ENCODE data around the gene ADIPOR1.
A peak's percentile ranks its signal among the peaks of the same experiment; 100 is the strongest.
"Not testable (repeated sequence)": the region's sequence is repeated elsewhere in the genome, so short reads cannot be mapped to it uniquely, and the experiment has no call there.

ADIPOR1 gene, protein sequence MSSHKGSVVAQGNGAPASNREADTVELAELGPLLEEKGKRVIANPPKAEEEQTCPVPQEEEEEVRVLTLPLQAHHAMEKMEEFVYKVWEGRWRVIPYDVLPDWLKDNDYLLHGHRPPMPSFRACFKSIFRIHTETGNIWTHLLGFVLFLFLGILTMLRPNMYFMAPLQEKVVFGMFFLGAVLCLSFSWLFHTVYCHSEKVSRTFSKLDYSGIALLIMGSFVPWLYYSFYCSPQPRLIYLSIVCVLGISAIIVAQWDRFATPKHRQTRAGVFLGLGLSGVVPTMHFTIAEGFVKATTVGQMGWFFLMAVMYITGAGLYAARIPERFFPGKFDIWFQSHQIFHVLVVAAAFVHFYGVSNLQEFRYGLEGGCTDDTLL

DNA sequence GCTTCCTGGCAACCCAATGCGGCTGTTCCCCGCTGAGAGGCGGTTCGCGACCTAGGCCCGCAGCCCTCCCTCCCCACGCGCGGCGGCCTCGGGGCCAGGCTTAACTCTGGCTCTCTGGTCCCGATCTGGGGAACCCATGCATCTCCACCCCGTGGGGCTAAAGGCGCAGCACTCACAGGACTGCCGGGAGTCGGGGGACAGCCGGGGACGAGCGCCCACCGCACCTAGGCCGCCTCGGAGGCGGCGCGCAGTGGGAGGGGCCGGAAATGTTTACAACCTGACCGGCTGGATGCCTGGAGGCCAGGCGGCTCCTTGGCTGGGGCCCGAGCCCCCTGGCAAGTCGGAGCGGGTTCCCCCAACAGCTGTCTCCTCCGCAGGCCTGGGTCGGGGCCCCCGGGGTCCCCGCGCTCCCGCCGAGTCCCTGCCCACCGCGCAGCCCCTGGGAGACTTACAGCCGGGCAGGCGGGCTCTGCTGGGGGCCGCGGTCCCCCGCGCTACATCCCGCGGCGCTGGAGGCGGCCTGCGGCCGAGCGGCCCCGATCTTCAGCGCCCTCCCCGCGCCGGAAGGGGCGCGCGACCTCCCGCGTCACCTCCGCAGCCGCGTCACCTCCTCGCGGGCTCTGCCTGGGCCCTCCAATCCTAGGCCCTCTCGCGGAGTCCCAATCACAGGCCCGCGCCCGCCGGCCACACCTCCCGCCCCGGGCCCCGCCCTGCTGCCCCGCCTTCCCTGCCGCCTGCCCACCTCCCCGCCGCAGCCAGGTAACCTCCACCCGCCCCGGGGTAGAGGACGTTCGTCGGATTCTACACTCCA lies at the start of gene ADIPOR1:
Gene ADIPOR1, minus strand, starts transcription at position 580 of the 811 bp plus-strand sequence. CDS start 7,242 bp downstream, outside the sequence.
- Histone ChIP-seq H3K4me1 (ENCODE audit: control insufficient read depth, insufficient read depth, low read length) (peaks cover 31% of the 10 kb centered on the region), H3K4me3 (ENCODE audit: low read length) (peak within 1 kb of the TSS; percentile 94), H3K9me3 (ENCODE audit: control insufficient read depth, low read length) (no peaks in the 10 kb centered on the region), H3K9ac (ENCODE audit: low read length) (peak within 1 kb of the TSS; percentile 95), H3K36me3 (ENCODE audit: control insufficient read depth, insufficient read depth, low read length) (no peaks in the 10 kb centered on the region), H3K27me3 (ENCODE audit: control insufficient read depth, insufficient read depth, low read length) (no peaks in the 10 kb centered on the region)

DNA sequence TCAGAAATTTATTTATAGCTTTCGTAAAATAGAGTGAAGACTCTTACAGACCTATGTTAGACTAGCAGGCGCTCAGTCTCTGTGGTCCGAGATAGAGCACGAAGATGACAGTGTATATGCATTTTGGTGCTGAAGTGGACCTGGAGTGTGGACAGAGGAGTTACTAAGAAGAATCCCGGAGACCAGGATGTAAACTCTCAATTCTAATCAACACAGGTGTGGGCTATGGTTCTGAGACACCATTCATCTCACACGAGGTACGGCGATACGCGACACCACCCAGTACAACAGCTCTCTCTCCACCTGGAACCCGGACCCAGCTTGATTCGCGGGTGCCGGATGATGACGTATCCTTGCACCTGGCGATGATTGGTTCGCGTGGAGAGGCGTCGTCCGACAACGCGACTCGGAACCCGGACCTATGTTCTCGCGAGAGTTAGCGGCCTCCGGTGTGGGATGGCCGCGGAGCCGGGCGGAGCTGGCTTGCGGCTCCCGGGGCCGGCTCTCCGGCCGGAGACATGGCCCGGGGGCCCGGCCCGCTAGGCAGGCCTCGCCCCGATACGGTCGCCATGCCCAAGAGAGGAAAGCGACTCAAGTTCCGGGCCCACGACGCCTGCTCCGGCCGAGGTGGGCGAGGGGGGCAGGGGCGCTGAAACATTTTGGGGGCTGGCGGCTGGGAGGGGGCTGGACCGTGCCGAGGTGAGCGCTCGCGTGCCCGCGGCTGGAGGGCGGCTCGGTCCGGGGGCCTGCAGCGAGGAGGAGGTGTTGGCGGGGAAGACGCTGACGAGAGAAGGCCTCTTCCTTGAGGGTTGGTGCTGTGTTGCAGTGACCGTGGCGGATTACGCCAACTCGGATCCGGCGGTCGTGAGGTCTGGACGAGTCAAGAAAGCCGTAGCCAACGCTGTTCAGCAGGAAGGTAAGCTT lies 49.1 kb upstream of the ADIPOR1 start, which contains the start of gene TMEM183A:
Gene TMEM183A, plus strand, starts transcription at position 427 of the 924 bp plus-strand sequence. Its CDS starts 92 bp downstream, at position 519.
- Histone ChIP-seq H3K9me3 (ENCODE audit: control insufficient read depth, low read length) (no peaks in the 10 kb centered on the region), H3K36me3 (ENCODE audit: control insufficient read depth, insufficient read depth, low read length) (no peaks in the 10 kb centered on the region), H3K27me3 (ENCODE audit: control insufficient read depth, insufficient read depth, low read length) (peaks cover 2% of the 10 kb centered on the region), H3K9ac (ENCODE audit: low read length) (peak within 1 kb of the TSS; percentile 89), H3K4me3 (ENCODE audit: low read length) (peak within 1 kb of the TSS; percentile 89), H3K4me1 (ENCODE audit: control insufficient read depth, insufficient read depth, low read length) (peaks cover 6% of the 10 kb centered on the region)

DNA sequence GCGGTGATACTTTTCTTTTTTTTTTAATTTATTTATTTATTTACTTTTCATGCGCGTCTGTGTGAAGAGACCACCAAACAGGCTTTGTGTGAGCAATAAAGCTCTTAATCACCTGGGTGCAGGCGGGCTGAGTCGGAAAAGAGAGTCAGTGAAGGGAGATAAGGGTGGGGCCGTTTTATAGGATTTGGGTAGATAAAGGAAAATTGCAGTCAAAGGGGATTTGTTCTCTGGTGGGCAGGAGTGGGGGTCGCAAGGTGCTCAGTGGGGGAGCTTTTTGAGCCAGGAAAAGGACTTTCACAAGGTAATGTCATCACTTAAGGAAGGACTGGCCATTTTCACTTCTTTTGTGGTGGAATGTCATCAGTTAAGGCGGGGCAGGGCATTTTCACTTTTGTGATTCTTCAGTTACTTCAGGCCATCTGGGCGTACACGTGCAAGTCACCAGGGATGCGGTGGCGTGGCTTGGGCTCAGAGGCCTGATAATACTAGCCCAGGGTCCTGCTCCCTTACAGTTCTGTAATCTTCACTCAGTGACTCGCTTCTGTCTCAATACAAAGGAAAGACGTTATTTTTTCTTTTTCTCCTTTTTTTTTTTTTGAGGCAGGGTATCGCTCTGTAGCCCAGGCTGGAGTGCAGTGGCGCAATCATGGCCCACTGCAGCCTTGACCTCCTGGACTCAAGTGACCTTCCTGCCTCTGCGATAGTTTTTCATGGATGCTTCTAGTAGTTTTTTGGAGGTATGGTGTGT lies 47.5 kb upstream of the ADIPOR1 start:
- H3K9me3 ChIP-seq (ENCODE audit: control insufficient read depth, low read length); H3K4me1 ChIP-seq (ENCODE audit: control insufficient read depth, insufficient read depth, low read length); H3K4me3 ChIP-seq (ENCODE audit: low read length); H3K27me3 ChIP-seq (ENCODE audit: control insufficient read depth, insufficient read depth, low read length); H3K36me3 ChIP-seq (ENCODE audit: control insufficient read depth, insufficient read depth, low read length); H3K9ac ChIP-seq (ENCODE audit: low read length): not testable (repeated sequence)

DNA sequence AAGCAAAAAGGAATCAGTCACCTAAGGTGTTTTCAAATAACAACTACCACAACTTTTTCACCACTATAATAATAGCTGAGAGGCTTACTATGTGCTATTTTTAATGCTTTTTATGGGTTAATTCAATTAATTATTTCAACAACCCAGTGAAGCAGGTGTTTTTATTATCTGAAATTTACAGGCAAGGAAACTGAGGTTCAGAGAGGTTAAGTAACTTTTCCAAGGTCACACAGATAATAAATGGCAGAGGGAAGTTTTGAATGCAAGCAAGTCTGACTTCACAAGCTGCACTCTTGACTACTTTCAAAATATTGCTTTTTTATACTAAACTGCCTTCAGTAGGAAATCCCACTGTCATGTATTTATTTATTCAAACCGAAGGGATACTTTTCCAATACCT lies 44.8 kb upstream of the ADIPOR1 start:
- no peaks in the 10 kb centered on the region for H3K36me3 ChIP-seq (ENCODE audit: control insufficient read depth, insufficient read depth, low read length)
- H3K9ac ChIP-seq (ENCODE audit: low read length): no peak overlapping the region
- H3K27me3 ChIP-seq (ENCODE audit: control insufficient read depth, insufficient read depth, low read length): peaks cover 2% of the 10 kb centered on the region
- no peaks in the 10 kb centered on the region for H3K4me1 ChIP-seq (ENCODE audit: control insufficient read depth, insufficient read depth, low read length)
- no peaks in the 10 kb centered on the region for H3K9me3 ChIP-seq (ENCODE audit: control insufficient read depth, low read length)
- no peak overlapping the region for H3K4me3 ChIP-seq (ENCODE audit: low read length)

DNA sequence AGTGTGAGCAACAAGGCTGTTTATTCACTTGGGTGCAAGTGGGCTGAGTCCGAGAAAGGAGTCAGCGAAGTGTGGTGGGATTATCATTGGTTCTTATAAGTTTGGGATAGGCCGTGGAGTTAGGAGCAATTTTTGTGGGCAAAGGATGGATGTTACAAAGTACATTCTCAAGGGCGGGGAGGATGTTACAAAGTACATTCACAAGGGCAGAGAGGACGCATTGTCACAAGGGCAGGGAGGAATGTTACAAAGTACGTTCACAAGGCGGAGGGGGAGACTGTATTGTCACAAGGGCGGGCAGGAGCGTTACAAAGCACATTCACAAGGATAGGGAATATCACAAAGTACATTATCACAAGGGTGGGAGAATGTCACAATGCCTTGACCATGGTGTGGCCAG lies 43.9 kb upstream of the ADIPOR1 start:
- no peak overlapping the region for H3K4me3 ChIP-seq (ENCODE audit: low read length)
- no peaks in the 10 kb centered on the region for H3K9me3 ChIP-seq (ENCODE audit: control insufficient read depth, low read length)
- peaks cover 2% of the 10 kb centered on the region for H3K27me3 ChIP-seq (ENCODE audit: control insufficient read depth, insufficient read depth, low read length)
- no peaks in the 10 kb centered on the region for H3K36me3 ChIP-seq (ENCODE audit: control insufficient read depth, insufficient read depth, low read length)
- H3K4me1 ChIP-seq (ENCODE audit: control insufficient read depth, insufficient read depth, low read length): no peaks in the 10 kb centered on the region
- H3K9ac ChIP-seq (ENCODE audit: low read length): no peak overlapping the region

DNA sequence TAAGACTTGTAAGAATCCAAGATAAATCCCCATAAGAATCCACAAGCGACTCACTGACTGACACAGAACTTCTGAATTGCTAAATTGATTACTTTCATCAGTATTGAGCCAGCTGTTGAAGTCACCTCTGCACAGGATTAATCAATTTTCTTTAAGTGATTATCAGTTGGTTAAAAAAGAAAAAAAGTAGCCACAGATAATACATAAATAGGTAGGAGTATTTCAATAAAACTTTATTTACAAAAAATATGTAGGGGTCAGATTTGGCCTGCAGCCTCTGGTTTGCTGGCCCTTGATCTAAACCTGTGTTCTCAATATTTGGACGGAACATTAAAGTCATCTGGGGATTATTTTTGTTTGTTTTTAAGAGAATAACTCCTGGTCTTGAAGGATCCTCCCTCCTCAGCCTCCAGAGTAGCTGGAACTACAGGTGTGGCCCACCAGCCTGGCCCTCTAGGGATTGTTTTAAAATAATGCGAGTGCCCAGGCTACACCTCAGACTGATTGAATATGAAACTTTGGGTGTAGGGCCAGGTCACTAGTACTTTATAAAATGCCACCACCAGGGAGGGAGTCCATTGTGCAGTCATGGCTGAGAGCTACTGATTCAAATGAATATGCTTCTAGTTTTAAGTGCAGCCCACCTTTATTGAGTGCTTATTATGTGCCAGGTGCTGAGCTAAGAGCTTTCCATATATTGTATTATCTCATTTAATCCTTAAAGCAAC lies 42.3 kb upstream of the ADIPOR1 start:
- Histone ChIP-seq H3K36me3 (ENCODE audit: control insufficient read depth, insufficient read depth, low read length) (no peaks in the 10 kb centered on the region), H3K4me1 (ENCODE audit: control insufficient read depth, insufficient read depth, low read length) (no peaks in the 10 kb centered on the region), H3K4me3 (ENCODE audit: low read length) (no peak overlapping the region), H3K9me3 (ENCODE audit: control insufficient read depth, low read length) (no peaks in the 10 kb centered on the region), H3K27me3 (ENCODE audit: control insufficient read depth, insufficient read depth, low read length) (peaks cover 6% of the 10 kb centered on the region), H3K9ac (ENCODE audit: low read length) (no peak overlapping the region)

DNA sequence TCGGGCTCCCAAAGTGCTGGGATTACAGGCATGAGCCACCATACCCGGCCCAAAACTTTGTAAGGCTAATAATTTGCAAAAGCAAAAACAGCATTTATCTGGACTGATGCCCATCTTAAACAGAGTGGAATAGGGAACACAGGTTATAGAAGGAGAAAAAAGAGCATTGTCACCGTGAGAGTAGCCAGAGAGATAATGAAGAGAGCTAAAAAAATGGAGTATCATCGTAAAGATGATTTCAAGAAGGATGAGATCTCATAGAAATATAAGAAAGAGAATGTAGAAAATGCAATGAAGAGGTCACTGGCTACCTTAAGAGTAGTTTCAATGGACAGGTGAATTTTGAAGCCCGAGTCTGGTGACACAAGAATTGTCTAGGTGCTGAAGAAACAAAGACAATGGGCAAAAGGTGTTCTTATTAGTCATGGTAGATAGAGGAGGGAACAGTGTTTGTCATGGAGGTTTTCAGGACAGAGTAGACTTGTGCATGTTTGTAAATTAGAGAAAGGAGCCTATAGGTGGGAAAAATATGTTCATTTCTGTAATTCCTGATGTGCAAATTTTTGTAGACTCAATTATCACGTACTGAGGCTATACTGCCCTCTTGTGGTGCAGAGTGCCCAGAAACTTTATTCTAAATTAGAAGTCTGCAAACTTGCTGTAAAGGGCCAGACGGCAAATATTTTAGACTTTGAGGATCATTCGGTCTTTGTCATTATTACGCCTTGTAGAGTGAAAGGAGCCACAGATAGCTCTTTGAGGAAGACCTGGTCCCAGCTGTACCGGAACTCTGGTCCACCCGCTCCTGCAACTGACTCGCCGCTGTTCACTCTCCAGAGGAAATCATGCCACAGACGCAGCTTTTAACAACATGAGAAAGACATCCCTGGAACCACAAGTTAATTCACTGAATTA lies 41.0 kb upstream of the ADIPOR1 start:
- Histone ChIP-seq H3K36me3 (ENCODE audit: control insufficient read depth, insufficient read depth, low read length) (no peaks in the 10 kb centered on the region), H3K27me3 (ENCODE audit: control insufficient read depth, insufficient read depth, low read length) (peaks cover 6% of the 10 kb centered on the region), H3K4me3 (ENCODE audit: low read length) (no peak overlapping the region), H3K9me3 (ENCODE audit: control insufficient read depth, low read length) (no peaks in the 10 kb centered on the region), H3K9ac (ENCODE audit: low read length) (no peak overlapping the region), H3K4me1 (ENCODE audit: control insufficient read depth, insufficient read depth, low read length) (no peaks in the 10 kb centered on the region)

DNA sequence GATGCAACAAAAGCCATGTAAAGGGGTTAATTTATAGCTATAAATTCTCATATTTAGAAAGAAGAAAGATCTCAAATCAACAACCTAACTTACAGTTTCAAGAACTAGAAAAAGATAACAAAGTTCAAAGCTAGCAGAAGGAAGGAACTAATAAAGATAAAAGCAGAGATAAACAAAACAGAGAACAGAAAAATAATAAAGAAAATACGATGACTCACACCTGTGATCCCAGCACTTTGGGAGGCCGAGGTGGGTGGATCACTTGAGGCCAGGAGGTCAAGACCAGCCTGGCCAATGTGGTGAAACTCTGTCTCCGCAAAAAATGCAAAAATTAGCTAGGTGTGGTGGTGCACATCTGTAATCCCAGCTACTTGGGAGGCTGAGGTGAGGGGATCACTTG lies 36.6 kb upstream of the ADIPOR1 start:
- Histone ChIP-seq H3K4me1 (ENCODE audit: control insufficient read depth, insufficient read depth, low read length) (no peaks in the 10 kb centered on the region), H3K9me3 (ENCODE audit: control insufficient read depth, low read length) (no peaks in the 10 kb centered on the region), H3K27me3 (ENCODE audit: control insufficient read depth, insufficient read depth, low read length) (peaks cover 6% of the 10 kb centered on the region), H3K36me3 (ENCODE audit: control insufficient read depth, insufficient read depth, low read length) (no peaks in the 10 kb centered on the region), H3K4me3 (ENCODE audit: low read length) (no peak overlapping the region), H3K9ac (ENCODE audit: low read length) (no peak overlapping the region)

DNA sequence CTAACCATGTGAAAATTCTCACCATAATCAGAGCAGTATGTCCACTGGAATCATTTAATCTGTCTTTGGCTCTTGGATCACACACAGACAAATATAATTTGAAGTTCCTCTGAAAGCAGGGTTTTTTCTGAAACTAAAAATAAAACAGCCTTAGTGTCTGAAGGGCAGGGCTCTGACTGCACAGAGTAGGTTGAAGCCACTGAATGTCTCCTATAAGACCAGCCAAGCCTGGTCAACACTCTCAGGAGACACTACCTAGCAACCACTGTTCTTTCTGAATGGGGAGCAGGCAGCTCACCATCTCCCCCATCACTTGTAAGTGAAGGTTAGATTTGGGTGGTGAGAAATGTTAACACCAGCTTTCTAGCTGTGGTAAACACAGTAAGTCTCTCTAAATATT lies 33.0 kb upstream of the ADIPOR1 start:
- Histone ChIP-seq H3K4me3 (ENCODE audit: low read length) (no peak overlapping the region), H3K4me1 (ENCODE audit: control insufficient read depth, insufficient read depth, low read length) (no peaks in the 10 kb centered on the region), H3K9ac (ENCODE audit: low read length) (no peak overlapping the region), H3K36me3 (ENCODE audit: control insufficient read depth, insufficient read depth, low read length) (no peaks in the 10 kb centered on the region), H3K27me3 (ENCODE audit: control insufficient read depth, insufficient read depth, low read length) (peaks cover 6% of the 10 kb centered on the region), H3K9me3 (ENCODE audit: control insufficient read depth, low read length) (no peaks in the 10 kb centered on the region)

DNA sequence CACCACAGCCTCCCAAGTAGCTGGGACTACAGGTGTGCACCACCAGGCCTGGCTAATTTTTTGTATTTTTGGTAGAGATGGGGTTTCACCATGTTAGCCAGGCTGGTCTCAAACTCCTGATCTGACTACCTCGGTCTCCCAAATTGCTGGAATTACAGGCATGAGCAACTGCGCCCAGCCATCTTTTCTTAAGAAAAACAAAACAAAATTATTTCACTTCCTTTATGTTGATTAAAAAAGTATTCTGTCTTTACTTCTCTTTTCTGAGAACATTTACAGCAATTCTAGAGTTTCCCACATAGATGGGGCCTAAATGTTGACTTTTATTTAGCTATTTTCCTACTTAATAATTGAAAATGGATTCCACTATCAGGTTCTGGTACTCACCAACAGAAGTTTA lies 31.8 kb upstream of the ADIPOR1 start:
- Histone ChIP-seq H3K9ac (ENCODE audit: low read length) (no peak overlapping the region), H3K9me3 (ENCODE audit: control insufficient read depth, low read length) (no peaks in the 10 kb centered on the region), H3K27me3 (ENCODE audit: control insufficient read depth, insufficient read depth, low read length) (peaks cover 3% of the 10 kb centered on the region), H3K36me3 (ENCODE audit: control insufficient read depth, insufficient read depth, low read length) (no peaks in the 10 kb centered on the region), H3K4me1 (ENCODE audit: control insufficient read depth, insufficient read depth, low read length) (no peaks in the 10 kb centered on the region), H3K4me3 (ENCODE audit: low read length) (no peak overlapping the region)

Measured in mucosa of stomach (tissue), 1 donor.